Right lung (tissue), 5 donors: Measurements from ENCODE around the gene SMTN. TPM values are rescaled to one million over a fixed set of nuclear protein-coding genes. Genes with fewer than 3 reads are reported as not detected.

ENCODE experiments used
- DNase-seq, 2 donors: peaks; one replicate each; pipeline ENCODE4 v3.0.0-alpha.2; 2013
- polyA plus RNA-seq, 5 donors: library from polyadenylated mRNA; unstranded; fragments of 120-200 nt; gene quantifications; one replicate each; pipeline versions ENCODE4 v1.2.1 to v1.2.3, GENCODE V29; 2013; ENCODE audit warnings: inconsistent platforms in 1 of 5, low replicate concordance in 1 of 5; ENCODE audit not compliant: insufficient read length in 5 of 5, insufficient read depth in 1 of 5

Gene SMTN
- polyA plus RNA-seq, 5 donors = 57.0 to 106 (median 83.2) TPM

GRCh38 chr22:31148953-31149627, 68.0 kb downstream of the SMTN start:
- peak in 1 of 2 donors; percentile 51 for DNase-seq

GRCh38 chr22:31150615-31151014, 69.5 kb downstream of the SMTN start:
- DNase-seq = no peak

GRCh38 chr22:31151872-31152271, 70.8 kb downstream of the SMTN start:
- no peak for DNase-seq

GRCh38 chr22:31153357-31153756, 72.2 kb downstream of the SMTN start:
- no peak for DNase-seq

Other genes with a start within 250 kb of the SMTN start
- gene MORC2, start 112.5 kb upstream of the SMTN start, polyA plus RNA-seq = 10 to 100 TPM; 28.1 to 37.2 (median 35.9) TPM
- 100 to 1,000 TPM; 162 to 280 (median 246) TPM for gene TUG1, start 112.1 kb upstream of the SMTN start, polyA plus RNA-seq
- gene SELENOM, start 26.2 kb downstream of the SMTN start, polyA plus RNA-seq = 10 to 100 TPM in 2 of 5 donors, 1 to 10 TPM in 3; 7.6 to 31.3 (median 9.3) TPM
- 1 to 10 TPM; 1.7 to 4.2 (median 2.3) TPM for gene INPP5J, start 41.6 kb downstream of the SMTN start, polyA plus RNA-seq
- gene PLA2G3, start 59.2 kb downstream of the SMTN start, polyA plus RNA-seq = under 1 TPM in 3 of 5 donors, not detected in 2; 0.07 to 0.36 (median 0.34) TPM
- 10 to 100 TPM; 35.3 to 40.7 (median 36.5) TPM for gene RNF185, start 78.9 kb downstream of the SMTN start, polyA plus RNA-seq
- gene LIMK2, start 131.0 kb downstream of the SMTN start, polyA plus RNA-seq = 10 to 100 TPM; 43.0 to 58.9 (median 47.5) TPM
- gene PIK3IP1, start 211.2 kb downstream of the SMTN start, polyA plus RNA-seq = 10 to 100 TPM; 11.5 to 13.2 (median 12.0) TPM